Limb (tissue), 2 donors: Measurements from ENCODE around the gene ATXN1L.
"Not testable (repeated sequence)": the region's sequence is repeated elsewhere in the genome, so short reads cannot be mapped to it uniquely, and the experiment has no call there.

Experiments
- DNase-seq, 2 donors: peaks; one replicate each; pipeline ENCODE4 v3.0.0-alpha.2; 2016; ENCODE audit errors: extremely low spot score in 2 of 2

Gene ATXN1L, protein sequence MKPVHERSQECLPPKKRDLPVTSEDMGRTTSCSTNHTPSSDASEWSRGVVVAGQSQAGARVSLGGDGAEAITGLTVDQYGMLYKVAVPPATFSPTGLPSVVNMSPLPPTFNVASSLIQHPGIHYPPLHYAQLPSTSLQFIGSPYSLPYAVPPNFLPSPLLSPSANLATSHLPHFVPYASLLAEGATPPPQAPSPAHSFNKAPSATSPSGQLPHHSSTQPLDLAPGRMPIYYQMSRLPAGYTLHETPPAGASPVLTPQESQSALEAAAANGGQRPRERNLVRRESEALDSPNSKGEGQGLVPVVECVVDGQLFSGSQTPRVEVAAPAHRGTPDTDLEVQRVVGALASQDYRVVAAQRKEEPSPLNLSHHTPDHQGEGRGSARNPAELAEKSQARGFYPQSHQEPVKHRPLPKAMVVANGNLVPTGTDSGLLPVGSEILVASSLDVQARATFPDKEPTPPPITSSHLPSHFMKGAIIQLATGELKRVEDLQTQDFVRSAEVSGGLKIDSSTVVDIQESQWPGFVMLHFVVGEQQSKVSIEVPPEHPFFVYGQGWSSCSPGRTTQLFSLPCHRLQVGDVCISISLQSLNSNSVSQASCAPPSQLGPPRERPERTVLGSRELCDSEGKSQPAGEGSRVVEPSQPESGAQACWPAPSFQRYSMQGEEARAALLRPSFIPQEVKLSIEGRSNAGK

DNA sequence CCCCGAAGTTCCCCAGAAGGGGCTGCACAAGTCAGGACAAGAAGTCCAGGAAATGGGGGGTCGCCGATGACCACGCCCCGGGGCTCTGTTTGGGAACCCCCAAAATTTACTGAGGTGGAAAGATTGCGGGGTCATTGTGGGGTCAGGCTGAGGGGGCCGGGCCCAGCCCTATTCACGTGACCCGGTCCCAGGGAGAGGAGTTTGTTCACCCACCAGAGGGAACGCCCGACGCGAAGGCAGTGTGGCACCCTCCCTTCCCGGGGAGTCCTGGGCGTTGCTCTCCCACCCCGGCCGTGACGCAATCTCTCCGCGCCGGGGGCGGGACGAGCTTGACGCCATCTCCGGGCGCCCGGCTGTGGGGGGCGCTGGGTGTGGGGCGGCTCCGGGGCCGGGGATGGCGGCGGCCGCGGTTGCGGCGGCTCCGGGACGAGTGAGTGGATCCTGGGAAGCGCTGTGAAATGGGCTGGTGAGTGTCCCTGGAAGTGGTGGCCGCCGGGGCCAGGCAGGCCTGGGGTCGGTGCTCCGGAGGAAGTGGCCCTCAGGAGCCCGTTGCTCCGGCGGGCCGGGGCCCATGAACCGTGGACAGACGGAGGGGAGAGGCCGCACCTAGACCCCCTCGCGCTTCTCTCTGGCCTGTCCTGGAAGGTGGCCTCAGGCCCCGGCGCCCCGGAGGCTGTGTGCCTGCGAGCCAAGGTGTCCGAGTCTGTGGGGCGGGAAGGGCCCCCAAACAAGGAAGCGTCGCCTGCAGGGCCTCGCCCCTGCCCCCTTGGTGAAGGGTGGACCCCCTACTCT is at the start of gene ATXN1L:
Gene ATXN1L (plus strand): TSS at position 338 of the 792 bp plus-strand sequence. CDS start 3,765 bp downstream, outside the sequence.
- peak; percentile 86 to 97 for DNase-seq

DNA sequence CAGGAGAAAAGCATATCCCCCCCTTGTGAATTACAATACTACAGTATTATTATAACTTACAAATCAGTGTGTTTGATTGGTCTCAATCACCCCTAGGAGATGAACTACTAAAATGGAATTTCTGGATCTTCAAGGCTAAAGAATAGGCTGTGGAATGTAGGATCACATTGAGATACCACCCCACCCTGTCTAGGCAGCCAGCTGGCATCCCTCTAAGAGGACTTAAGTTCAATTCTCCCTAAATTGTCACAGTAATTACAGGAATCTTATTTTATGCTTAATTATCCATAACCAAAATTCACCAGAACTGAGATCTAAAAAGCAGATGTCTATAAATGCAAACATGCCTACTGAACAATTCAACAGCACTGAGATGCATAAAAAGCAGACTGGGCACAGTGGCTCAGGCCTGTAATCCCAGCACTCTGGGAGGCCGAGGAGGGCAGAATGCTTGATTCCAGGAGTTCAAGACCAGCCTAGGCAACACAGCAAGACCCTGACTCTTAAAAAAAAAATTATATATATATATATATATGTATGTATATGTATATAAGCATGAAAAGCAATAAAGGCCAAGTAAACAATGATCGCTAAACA is 49.2 kb upstream of the ATXN1L start:
- no peak for DNase-seq

DNA sequence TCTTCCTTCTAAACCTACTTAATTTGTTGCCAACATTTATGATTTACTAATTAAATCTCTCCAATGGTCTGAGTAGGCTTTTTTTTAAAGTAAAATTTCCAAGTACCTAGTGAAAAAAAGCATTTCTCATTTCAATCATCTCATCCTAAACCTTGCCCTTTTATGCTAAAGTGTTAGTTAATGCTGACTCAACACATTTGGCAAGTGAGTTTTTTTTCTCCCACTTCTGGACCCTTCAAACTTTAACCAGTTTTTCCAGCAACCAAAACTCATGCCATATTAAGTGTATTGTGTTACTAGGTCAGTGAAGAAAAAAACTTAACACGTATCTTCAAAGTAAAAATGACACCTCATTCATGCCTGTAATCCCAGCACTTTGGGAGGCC is 42.5 kb upstream of the ATXN1L start:
- DNase-seq, result no peak

DNA sequence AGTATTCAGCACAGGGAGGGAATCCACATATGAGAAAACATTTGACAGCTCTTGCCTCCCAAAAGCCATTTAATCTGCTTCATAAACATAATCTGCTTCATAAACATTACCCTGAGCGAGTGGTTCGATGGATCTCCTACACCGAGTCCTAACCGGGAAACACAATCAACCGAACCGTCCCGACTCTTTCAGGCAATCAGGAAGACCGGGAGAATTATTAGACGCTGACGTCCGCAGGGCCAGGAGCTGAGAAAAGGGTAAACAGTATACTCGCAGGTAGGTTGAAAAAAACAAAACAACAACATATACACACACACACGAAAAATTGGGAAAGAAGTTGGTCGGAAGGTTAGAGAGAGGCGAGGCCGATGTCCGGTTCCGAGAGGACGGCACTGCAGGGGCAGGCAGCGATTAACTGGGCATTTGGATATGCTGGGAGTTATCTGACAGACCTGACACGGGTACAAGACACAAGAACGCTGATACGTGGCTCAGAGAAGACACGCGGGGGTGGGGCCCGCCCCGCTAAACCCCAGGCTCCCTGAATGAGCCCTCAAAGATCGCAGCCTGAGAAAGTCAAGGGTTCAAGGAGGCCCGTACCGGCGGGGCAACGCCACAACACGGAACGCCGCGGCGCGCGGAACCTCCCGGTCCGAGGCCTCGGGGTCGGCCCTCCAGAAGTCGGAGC is 37.7 kb upstream of the ATXN1L start:
- DNase-seq, result no peak

DNA sequence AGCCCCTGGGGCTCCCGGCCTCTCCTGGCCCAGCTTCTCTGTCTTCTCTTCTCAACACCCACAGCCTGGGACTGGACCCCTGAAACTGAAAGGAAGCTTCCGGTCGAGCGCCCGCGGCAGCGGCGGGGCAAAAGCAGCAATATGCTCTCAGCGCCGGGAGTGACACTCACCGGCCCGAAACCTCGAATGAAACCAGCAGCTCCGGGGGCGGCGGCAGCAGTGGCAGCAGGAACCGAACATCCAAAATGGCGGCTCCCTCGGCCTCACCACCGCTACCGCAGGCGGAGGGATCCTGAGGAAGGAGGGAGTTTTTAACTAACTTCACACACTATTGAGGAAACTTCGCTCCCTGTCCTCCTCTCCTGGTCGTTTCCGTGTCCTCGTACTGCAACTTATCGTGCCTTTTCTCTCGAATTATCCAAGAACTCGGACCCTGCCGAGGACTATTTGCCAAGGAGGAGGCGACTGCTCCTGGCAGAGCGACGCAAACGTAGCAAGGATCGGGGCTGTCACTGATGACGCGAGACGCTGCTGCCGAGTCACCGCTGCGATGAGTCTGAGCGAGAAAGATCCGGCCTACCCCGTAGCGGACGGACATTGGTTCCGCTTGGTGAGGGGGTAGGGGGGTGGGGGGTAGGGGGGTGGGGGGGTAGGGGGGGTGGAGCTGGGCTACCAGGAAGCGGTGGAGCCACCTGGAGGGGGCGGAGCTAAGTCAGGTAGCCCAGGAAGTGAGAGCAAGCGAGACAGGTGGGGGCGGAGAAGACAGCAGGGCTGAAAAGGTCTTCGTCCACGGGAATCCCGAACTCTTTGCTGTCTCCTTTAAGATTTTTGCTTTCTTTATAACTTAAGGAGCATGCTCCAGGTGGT is 37.0 kb upstream of the ATXN1L start, which contains the start of gene AP1G1:
Gene AP1G1 (minus strand): TSS at position 242 of the 867 bp plus-strand sequence. CDS start 19,355 bp downstream, outside the sequence.
- DNase-seq, result peak; percentile 94 to 99

DNA sequence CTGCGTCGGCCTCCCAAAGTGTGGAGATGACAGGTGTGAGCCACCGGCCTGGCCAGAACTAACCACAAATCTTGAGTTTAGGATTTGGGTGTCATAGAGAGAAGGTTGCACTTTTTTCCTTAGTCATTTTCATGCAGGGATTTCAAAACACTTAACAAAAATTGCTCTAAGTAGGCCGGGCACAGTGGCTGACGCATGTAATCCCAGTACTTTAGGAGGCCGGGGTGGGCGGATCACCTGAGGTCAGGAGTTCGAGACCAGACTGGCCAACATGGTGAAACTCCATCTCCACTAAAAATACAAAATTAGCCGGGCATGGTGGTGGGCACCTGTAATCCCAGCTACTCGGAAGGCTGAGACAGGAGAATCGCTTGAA is 35.6 kb upstream of the ATXN1L start:
- not testable (repeated sequence) for DNase-seq

DNA sequence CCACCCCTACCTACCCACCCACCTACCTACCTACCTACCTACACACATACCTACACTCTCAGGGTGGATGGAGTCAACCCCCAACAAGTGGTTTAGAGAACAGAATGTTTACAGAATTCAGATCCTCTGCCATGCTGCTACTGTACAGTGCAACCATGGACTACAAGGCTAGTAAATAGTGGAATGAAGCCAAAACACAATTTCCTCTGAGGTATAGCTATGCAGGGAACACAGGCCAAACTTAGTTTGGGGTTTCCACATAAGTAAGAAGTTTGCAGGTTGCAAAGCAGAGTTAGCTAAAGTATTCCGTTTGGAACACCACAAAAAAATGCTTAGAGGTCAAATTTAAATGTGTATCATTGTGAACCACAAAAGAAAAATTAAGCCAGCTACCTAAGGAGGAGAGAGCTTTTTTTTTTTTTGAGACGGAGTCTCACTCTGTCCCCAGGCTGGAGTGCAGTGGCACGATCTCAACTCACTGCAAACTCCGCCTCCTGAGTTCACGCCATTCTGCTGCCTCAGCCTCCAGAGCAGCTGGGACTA is 34.4 kb upstream of the ATXN1L start:
- DNase-seq, result no peak

DNA sequence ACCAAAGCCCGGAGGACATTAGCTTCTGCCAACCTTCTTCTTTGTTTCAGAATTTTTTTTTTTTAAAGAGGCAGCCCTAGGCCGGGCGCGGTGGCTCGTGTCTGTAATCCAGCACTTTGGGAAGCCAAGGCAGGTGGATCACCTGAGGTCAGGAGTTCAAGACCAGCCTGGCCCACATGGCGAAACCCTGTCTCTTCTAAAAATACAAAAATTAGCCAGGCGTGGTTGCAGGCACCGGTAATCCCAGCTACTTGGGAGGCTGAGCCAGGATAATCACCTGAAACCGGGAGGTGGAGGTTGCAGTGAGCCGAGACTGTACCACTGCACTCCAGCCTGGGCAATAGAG is 28.6 kb upstream of the ATXN1L start:
- DNase-seq, result not testable (repeated sequence)

DNA sequence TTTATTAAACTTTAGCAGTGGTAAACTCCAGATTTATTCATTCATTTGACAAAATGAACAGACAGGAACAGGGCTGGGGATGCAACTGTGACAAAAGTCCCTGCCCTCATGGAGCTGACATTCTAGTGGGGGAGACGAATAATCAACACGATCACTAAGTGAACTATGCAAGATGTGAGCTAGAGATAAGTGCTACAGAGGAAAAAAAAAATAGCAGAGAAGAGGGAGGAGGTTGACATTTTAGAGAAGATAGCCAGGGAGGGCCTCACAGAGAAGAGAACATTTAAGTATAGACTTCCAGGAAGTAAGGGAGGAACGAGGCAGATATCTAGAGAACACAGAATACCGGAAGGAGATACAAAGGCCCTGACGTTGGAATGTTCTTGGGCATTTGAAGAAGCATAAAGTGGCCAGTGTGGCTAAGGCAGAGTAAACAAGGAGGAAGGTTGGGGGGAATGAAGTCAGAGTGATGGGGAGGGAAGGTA is 19.2 kb upstream of the ATXN1L start:
- DNase-seq, result no peak

DNA sequence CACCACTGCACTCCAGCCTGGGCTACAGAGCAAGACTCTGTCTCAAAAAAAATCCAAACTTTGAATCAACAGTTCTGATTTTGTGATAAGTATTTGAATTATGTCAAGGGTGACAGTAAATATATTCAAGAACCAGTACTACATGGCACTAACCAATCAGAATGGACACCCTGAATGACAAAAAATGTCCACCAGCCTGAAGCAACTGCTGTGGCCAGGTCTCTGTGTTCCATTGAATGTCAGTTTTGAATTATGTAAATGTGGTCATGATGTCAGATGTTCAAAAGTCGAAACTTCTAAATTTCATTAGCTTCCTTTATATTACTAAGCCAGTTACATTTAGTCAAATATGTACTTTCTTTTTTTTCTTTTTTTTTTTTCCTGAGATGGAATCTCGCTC is 15.4 kb upstream of the ATXN1L start:
- no peak for DNase-seq

DNA sequence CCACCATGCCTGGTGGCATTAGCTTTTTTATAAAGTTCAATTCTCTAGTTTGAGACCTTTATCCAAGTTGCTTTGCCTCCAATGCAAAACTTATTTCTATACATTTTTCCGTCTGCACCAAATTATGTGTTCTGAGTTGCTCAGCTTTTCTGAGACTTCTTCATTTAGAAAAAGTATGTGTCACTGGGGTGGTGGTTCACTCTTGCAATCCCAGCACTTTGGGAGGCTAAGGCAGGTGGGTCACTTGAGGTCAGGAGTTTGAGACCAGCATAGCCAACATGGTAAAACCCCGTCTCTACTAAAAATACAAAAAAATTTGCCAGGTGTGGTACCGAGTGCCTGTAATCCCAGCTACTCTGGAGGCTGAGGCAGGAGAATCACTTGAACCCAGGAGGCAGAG is 14.1 kb upstream of the ATXN1L start:
- not testable (repeated sequence) for DNase-seq

DNA sequence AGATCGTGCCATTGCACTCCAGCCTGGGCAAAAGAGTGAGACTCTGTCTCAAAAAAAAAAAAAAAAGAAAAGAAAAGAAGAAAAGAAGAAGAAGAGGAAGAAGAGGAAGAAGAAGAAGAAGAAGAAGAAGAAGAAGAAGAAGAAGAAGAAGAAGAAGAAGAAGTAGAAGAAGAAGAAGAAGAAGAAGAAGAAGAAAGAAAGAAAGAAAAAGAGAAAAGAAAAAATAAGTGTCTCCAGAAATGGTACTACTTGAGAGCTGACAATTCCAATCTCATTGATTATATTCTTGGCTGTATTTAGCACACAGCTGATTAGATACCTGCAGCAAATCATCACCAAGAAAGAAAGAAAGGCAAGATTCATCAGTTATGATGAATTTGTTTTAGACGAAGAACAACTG is 13.7 kb upstream of the ATXN1L start:
- DNase-seq, result not testable (repeated sequence)

DNA sequence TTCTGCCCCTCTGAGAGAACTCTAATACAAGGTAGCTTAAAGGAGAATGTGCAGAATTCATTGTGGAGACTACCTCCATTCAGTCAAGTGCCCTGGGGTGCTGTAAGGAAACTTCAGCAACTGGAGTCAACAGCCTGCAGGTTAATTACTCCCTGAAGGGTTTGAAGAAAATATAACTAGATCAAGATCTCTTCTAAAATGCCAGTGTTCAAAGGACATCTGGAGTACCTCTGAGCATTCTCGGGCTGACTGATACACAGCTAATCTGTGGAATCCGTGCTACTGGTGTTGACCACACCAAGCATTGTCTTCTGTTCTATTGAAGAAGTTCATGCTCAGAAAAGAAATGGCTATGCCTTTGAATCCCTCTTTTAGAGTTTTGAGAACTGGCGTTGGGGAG is 11.5 kb upstream of the ATXN1L start:
- DNase-seq, result no peak

DNA sequence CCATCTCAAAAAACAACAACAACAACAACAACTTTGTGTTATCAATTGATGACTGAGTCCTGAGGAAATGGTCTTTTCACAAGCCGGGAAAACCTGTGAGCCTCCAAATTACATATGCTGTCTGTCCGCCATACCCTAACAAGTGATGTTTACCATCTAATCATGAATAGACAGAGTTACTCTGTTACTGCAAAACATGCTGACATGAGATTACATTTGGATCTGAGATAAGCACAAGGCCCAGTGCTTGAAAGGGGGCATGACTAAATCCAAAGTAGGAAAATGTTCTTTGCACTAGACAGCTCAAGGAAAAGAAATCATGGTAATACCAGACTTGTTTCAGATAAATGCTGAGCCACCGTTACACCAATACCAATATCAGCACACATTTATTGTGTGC is 8.6 kb upstream of the ATXN1L start:
- DNase-seq, result no peak

DNA sequence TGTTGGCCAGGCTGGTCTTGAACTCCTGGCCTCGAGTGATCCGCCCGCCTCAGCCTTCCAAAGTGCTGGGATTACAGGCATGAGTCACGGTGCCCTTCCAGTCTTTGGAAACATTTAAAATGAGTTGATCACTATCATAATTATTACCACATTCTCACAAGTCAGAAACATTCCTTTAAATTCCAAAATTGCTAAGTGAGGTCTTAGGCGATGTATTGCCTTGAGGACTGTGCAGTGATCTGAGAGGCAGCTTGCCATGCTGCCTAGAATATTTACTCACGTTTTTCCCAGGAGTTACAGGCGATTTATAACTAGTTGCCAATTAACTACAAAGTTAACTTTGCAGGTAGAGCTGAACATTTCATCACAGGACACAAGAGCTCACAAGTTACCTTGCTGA is 5.7 kb upstream of the ATXN1L start:
- DNase-seq, result no peak

DNA sequence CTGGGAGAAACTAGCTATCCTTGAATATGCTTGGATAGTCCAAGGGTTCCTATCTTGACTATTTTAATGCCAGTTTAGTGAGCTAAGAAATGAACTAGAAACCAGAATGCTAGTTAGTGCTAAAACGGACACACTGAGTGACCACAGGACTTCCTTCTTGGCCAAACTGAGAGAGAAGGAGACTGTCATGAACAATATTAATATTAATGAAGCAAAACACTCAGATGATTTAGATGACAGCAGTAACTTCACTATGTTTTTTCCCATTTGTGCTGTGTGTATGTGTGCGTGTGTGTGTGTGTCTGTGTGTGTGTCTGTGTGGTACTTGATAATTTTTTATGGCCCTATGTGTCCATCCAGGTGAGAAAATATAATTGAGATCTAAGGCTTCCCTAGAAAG is 2.2 kb upstream of the ATXN1L start:
- DNase-seq, result no peak

DNA sequence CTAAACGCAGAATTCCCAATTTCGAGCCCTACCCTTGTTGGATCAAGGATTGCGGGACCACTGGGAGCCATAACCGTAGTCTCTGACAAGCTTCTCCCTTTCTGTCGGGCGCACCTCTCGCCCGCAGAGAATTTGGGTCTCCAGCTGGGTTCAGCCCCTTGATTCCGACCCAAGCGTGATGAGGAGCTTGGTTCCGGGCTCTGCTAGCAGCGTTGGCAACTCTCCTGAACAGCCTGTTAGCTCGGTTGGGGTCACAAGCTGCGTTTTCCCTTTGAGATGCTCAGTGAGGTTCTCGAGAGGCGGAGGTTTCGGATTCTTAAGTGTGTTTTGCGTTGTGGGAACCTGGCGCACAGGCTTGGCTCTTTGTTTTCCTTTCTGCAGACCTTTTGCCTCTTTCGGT is 655 bp downstream of the ATXN1L start:
- DNase-seq, result peak in 1 of 2 donors; percentile 38

DNA sequence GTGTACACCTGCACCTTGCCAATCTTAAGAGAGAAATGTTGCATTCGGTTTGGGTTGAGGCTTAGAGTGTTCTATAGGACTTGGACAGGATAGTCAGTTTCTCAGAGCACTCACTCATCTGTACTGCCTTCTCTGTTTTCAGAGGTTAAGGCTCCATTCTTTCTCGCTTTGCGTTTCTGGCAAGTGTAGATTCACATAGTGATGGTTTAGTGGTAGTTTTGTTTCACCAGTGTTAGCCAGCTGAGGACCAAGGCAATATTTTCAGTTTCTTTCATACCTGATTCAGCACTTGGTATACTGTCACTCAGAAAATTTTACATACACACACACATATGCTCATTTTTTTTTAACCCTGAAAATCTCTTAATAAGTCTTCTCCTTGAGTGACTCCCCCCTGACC is 1.3 kb downstream of the ATXN1L start:
- no peak for DNase-seq

DNA sequence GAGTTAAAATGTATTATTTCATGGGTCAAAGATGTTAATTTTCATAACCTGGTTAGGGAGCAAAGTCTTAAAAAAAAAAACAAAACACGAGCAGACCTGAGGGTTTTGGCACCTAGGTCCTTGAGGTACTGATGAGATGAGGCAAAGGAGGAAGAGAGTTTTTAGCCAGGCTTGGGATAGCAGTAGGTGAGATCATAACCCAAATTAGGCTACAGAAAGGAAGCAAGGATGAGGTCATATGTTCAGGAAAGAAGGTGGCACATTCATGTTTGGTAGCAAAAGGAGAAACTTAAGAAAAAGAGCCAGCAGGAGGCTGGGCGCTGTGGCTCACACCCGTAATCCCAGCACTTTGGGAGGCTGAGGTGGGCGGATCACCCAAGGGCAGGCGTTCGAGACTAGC is 2.8 kb downstream of the ATXN1L start:
- DNase-seq, result no peak

DNA sequence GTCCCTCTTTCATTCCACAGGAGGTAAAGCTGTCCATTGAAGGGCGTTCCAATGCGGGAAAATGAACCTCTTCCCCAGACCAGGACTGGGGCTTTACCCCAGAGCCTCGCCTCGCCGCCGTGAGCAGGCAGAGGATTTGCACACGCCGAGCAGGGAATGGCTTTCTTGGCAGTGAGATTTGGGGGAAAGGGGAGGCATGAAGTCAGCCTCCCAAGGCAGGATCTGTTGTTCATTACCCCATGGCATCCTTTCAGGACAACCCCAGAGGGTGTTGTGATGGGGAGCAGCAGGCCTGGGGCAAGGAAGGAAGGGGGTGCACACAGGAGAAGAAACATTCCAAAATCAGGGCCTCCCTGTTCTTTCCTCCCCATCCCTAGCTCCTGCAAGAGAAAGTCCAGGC is 6.0 kb downstream of the ATXN1L start:
- DNase-seq, result no peak
